OCI-LY7 (cell line): Measurements from ENCODE around the gene CEBPG. TPM values are rescaled to one million over a fixed set of nuclear protein-coding genes. Genes with fewer than 3 reads are reported as not detected.

Experiments
- BruUV-seq: library from RNA; stranded (reverse); fragments of 400-500 nt; replicated peaks from 2 replicates; lab custom pipeline; 2021; lab: Mats Ljungman, UMichigan
- CTCF ChIA-PET: fragments of 300-600 bp; sonication (Branson Sonifier 250); formaldehyde crosslinking; loops from one replicate; lab custom pipeline; 2022; ENCODE audit warnings: antibody characterized with exemption; ENCODE audit not compliant: unreplicated experiment; lab: Charles Lee
- POLR2A ChIA-PET: fragments of 300-600 bp; sonication (Branson Sonifier 250); formaldehyde crosslinking; loops from one replicate; lab custom pipeline; 2022; ENCODE audit warnings: antibody characterized with exemption; lab: Charles Lee
- DNase-seq: peaks from one replicate; pipeline ENCODE4 v3.0.0-alpha.2; 2015; ENCODE audit warnings: low spot score
- H2AFZ ChIP-seq: fragments of 200-600 bp; sonication (generic), shearing (Covaris generic); 2 replicates; pipeline ENCODE4 v1.6.1; 2014; ENCODE audit warnings: mild to moderate bottlenecking, antibody characterized with exemption, low read length, moderate library complexity
- H3K27ac ChIP-seq: fragments of 200-600 bp; sonication (generic); 2 replicates; pipeline ENCODE4 v1.5.1; 2014; ENCODE audit warnings: mixed run types, low read depth, mild to moderate bottlenecking, moderate library complexity, low read length, inconsistent platforms; ENCODE audit not compliant: poor library complexity, severe bottlenecking
- H3K36me3 ChIP-seq: fragments of 200-600 bp; sonication (generic); 2 replicates; pipeline ENCODE4 v1.6.1; 2014; ENCODE audit warnings: mild to moderate bottlenecking, antibody characterized with exemption, low read length, moderate library complexity, mixed read lengths; ENCODE audit not compliant: insufficient read depth
- H3K4me1 ChIP-seq: fragments of 200-600 bp; sonication (generic); 2 replicates; pipeline ENCODE4 v1.5.1; 2014; ENCODE audit warnings: mild to moderate bottlenecking, low read length; ENCODE audit not compliant: insufficient read depth, poor library complexity, severe bottlenecking
- H3K4me2 ChIP-seq: fragments of 200-600 bp; sonication (generic); 2 replicates; pipeline ENCODE4 v1.6.1; 2014; ENCODE audit warnings: mild to moderate bottlenecking, low read length
- H3K4me3 ChIP-seq: fragments of 200-600 bp; sonication (generic); 2 replicates; pipeline ENCODE4 v1.5.1; 2014; ENCODE audit warnings: mild to moderate bottlenecking, low read depth, low read length; ENCODE audit not compliant: poor library complexity, severe bottlenecking
- H3K79me2 ChIP-seq: fragments of 200-600 bp; sonication (generic); 2 replicates; pipeline ENCODE4 v1.6.1; 2016; ENCODE audit warnings: low read depth, mild to moderate bottlenecking, low read length, moderate library complexity, mixed read lengths; ENCODE audit not compliant: insufficient read depth
- H3K9me2 ChIP-seq: fragments of 200-600 bp; sonication (generic); 2 replicates; pipeline ENCODE4 v1.6.1; 2016; ENCODE audit warnings: mild to moderate bottlenecking, low read length, mixed read lengths; ENCODE audit not compliant: insufficient read depth
- H3K9me3 ChIP-seq: fragments of 200-600 bp; sonication (generic); 2 replicates; pipeline ENCODE4 v1.6.1; 2014; ENCODE audit warnings: mild to moderate bottlenecking, mixed run types, low read length, mixed read lengths
- H4K20me1 ChIP-seq: fragments of 200-600 bp; sonication (generic); 2 replicates; pipeline ENCODE4 v1.6.1; 2014; ENCODE audit warnings: mild to moderate bottlenecking, antibody characterized with exemption, low read length, moderate library complexity, mixed read lengths; ENCODE audit not compliant: insufficient read depth
- CTCF ChIP-seq: fragments of 200-600 bp; sonication (generic); conservative IDR thresholded peaks from 2 replicates; pipeline ENCODE4 v1.5.1; 2014; ENCODE audit warnings: mild to moderate bottlenecking, antibody characterized with exemption, low read length, moderate library complexity, mixed read lengths
- EZH2phosphoT487 ChIP-seq: fragments of 200-600 bp; sonication (generic); IDR thresholded peaks from 2 replicates; pipeline ENCODE4 v1.6.1; 2018; ENCODE audit warnings: low read depth, borderline replicate concordance, mild to moderate bottlenecking, mixed run types, antibody characterized with exemption, low read length, moderate library complexity, mixed read lengths
- intact Hi-C: fragments of 100-400 bp; cut with micrococcal nuclease; formaldehyde crosslinking; loops from one replicate; pipeline ENCODE4 v1.10.0; 2022; ENCODE audit not compliant: unreplicated experiment
- total RNA-seq, 2 experiments: library from RNA; depleted of rRNA in 1 of 2; stranded (reverse); fragments of >200 nt in 1 of 2; shearing (Covaris generic) in 1 of 2; gene quantifications; 2 replicates each; pipeline ENCODE4 v1.2.3, GENCODE V29; 2014 to 2022

Gene CEBPG
- total RNA-seq, 2 experiments from 2014 or later, result 44.9 to 45.1 TPM

DNA sequence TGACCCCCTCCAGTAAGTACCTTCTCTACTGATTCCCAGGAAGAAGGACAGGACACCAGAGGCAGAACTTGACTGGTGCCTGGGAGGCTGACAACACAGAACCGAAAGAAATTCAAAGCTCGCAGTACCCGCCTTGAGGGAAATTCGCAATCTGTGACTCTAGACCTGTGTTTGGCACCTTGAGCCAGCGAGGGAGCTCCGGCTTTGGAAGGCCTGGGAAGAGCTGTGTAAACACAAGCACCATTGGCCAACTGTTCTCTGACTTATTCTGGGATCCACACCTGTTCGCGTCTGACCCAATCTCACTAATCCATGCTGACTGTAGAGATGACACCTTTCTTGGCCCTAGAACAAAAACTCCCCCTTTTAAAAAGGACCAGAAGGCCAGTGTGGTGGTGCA is 50.7 kb downstream of the CEBPG start:
- H3K9me2 ChIP-seq, result no peaks in the 10 kb centered on the region
- CTCF ChIA-PET, result no interaction called here
- TF ChIP-seq EZH2phosphoT487, result no peak
- TF ChIP-seq CTCF, result no peak
- H3K36me3 ChIP-seq, result no peaks in the 10 kb centered on the region
- intact Hi-C loops, result no loop called here
- no peak overlapping the region for H3K27ac ChIP-seq
- H3K79me2 ChIP-seq, result no peaks in the 10 kb centered on the region
- POLR2A ChIA-PET, result no interaction called here
- no peak overlapping the region for H2AFZ ChIP-seq
- no peaks in the 10 kb centered on the region for H4K20me1 ChIP-seq
- no peak for DNase-seq
- BruUV-seq, result no TSS peak
- no peaks in the 10 kb centered on the region for H3K4me1 ChIP-seq
- H3K4me2 ChIP-seq, result no peak overlapping the region
- no peaks in the 10 kb centered on the region for H3K9me3 ChIP-seq
- no peak overlapping the region for H3K4me3 ChIP-seq

DNA sequence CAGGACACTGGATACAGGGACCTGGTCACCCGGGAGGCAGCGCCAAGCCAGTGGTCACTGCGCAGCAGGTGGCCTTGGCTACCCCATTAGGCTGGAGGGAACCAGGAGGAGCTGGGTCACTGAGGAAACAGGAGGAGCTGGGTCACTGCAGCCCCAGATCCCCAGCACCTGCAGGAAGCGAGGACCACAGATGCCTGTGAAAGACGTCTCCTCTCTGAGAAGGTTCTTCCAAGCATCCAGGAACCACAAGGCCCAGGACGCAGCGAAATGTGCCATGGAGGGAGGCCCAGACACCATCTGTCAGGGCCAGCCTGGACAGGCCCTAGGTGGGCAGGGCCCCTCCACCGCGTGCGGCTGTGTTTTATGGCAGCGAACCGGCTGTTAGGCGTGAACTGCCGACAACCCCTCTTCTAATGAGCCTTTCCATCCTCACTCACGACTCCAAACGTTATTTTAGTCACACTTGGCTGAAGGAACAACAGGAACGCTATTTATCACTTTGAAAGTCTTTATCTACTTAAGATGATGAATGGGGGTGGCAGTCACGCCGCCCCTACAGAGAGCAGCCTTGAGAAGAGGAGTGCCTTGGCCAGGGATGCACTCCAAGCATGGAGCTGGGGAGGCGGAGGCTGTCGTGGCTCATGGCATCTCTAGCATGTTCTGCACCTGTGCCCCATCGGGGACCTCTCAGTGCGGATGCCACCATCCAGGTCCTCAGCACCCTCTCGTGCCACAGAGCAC is 53.3 kb downstream of the CEBPG start:
- Histone ChIP-seq H3K4me2 (no peak overlapping the region), H3K36me3 (no peaks in the 10 kb centered on the region), H3K4me1 (no peaks in the 10 kb centered on the region), H2AFZ (no peak overlapping the region), H3K27ac (no peak overlapping the region), H3K4me3 (no peak overlapping the region), H3K9me3 (no peaks in the 10 kb centered on the region), H3K9me2 (no peaks in the 10 kb centered on the region), H4K20me1 (no peaks in the 10 kb centered on the region), H3K79me2 (no peaks in the 10 kb centered on the region)
- CTCF ChIA-PET, result no interaction called here
- intact Hi-C loops, result no loop called here
- no peak for DNase-seq
- no peak for TF ChIP-seq EZH2phosphoT487
- TF ChIP-seq CTCF, result no peak
- BruUV-seq, result no TSS peak
- POLR2A ChIA-PET, result no interaction called here

DNA sequence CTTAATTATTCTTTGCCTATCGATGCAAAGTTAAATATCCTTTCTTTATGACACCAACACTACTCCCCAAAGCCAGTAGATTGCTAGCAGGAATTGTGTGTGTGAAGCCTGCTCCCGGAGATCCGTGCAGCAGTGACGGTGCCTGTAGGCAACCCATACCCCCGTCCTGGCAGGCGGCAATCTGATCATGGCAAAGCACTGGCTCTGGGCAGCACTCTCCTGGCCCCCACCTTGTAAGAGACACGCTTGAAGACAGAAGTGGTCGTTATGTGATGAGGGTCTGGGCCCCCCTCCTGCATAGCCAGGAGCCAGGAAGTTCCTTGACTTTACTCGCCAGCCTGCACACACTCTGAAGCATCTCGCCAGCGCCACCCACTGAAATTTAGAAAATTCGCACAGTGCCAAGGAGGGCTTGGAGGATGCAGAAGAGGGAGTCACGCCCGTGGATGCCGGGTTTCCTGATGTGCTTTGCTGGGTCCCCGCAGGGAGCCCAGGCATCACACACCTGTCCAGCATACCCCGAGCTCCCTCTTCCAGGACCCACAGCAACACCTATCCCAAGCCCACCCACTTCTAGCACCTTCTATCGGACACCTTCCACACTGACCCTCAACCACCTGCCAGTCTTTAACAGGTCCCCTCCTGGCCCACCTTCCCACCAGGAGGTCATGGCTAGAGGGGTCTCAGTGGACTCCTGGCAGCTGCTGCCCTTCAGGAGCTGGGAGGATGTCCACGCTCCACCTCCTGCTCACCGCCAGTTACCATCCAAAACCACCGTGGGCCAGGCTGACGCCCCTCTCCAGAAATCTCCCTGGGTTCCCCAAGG is 54.5 kb downstream of the CEBPG start:
- no peak overlapping the region for H3K4me3 ChIP-seq
- intact Hi-C loops, result no loop called here
- no peak overlapping the region for H3K4me2 ChIP-seq
- ChIA-PET POLR2A (no interaction called here), CTCF (no interaction called here)
- H3K9me2 ChIP-seq, result no peaks in the 10 kb centered on the region
- H3K27ac ChIP-seq, result no peak overlapping the region
- H3K36me3 ChIP-seq, result no peaks in the 10 kb centered on the region
- H3K4me1 ChIP-seq, result no peaks in the 10 kb centered on the region
- no peaks in the 10 kb centered on the region for H3K9me3 ChIP-seq
- no peaks in the 10 kb centered on the region for H4K20me1 ChIP-seq
- no TSS peak for BruUV-seq
- no peak overlapping the region for H2AFZ ChIP-seq
- no peak for DNase-seq
- no peak for TF ChIP-seq EZH2phosphoT487
- TF ChIP-seq CTCF, result no peak
- no peaks in the 10 kb centered on the region for H3K79me2 ChIP-seq
